GM12872 (cell line): ENCODE results near the gene ZNF280B.

Experiments
- TF ChIP-seq, protein P1 (sequence below): IDR thresholded peaks from 3 replicates; pipeline ENCODE4 v1.5.1; 2011; ENCODE audit warnings: low read depth, mild to moderate bottlenecking, low read length, moderate library complexity; ENCODE audit not compliant: insufficient read depth

Gene ZNF280B

DNA sequence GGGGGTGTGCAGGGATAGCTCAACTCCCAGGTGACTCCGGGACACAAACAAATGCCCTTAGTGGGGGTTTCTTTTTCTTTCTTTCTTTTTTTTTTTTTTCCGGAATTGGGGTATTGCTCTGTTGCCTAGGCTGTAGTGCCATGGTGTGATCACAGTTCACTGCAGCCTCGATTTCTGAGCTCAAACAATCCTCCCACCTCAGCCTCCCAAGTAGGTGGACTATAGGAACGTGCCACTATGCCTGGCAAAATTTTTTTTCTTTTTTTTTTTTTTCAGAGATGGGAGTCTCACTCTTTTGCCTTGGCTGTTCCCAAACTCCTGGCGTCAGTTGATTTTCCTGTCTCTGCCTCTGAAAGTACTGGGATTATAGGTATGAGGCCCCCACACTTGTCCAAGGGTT is 25.3 kb upstream of the ZNF280B start:
- TF ChIP-seq, protein P1, sequence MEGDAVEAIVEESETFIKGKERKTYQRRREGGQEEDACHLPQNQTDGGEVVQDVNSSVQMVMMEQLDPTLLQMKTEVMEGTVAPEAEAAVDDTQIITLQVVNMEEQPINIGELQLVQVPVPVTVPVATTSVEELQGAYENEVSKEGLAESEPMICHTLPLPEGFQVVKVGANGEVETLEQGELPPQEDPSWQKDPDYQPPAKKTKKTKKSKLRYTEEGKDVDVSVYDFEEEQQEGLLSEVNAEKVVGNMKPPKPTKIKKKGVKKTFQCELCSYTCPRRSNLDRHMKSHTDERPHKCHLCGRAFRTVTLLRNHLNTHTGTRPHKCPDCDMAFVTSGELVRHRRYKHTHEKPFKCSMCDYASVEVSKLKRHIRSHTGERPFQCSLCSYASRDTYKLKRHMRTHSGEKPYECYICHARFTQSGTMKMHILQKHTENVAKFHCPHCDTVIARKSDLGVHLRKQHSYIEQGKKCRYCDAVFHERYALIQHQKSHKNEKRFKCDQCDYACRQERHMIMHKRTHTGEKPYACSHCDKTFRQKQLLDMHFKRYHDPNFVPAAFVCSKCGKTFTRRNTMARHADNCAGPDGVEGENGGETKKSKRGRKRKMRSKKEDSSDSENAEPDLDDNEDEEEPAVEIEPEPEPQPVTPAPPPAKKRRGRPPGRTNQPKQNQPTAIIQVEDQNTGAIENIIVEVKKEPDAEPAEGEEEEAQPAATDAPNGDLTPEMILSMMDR: no peak

DNA sequence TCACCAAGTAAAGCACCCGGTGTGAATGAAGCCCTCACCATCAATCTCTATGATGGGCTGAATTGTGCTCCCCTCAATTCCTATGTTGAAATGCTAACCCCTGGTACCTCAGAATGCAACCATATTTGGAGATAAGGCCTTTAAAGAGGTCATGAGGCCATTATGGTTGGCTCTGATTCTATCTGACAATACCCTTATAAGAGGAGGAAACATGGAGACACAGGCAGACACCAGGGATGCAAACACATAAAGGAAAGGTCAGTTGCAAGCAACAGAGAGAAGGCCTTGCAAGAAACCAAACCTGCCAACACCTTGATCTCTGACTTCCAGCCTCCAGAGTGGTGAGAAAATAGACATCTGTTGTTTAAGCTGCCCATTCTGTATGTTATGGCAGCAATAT is 24.9 kb upstream of the ZNF280B start:
- TF ChIP-seq, protein P1: no peak

DNA sequence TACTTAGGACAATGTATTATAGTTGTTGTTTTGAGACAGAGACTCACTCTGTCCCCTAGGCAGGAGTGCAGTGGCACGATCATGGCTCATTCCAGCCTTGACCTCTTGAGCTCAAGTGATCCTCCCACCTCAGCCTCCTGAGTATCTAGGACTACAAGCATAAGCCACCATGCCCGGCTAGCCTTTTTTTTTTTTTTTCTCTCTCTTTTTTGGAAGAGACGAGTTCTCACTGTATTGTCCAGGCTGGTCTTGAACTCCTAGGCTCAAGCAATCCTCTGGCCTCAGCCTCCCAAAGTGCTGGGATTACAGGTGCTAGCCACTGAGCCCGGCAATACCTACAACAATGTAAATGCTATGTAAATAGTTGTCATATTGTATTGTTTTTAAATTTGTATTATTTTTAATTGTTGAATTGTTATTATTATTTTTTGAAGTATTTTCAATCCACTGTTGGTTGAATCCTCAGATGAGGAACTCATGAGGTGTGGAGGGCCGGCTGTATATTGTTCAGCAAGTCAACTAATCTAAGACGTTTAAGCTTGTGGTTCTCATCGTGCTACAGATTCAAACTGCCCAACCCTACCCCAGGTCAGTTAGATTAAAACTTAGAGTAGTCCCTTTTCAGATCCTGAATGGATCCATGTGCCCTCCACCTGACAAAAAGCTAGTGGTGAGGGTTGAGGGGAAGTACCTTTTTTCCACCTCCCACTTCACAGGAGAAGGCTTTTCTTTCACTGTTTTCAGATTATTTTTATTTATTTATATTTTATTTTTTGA is 23.4 kb upstream of the ZNF280B start:
- TF ChIP-seq, protein P1: no peak

DNA sequence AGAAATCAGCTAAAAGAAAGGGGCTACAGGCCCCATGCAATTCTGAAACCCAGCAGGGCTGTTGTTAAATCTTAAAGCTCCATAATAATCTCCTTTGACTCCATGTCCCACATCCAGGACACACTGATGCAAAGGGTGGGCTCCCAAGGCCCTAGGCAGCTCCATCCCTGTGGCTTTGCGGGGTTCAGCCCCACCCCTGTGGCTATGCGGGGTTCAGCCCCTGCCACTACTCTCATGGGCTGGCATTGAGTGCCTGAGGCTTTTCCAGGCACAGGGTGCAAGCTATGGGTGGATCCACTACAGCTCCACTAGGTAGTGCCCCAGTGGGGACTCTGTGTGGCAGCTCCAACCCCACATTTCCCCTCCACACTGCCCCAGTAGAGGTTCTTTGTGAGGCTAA is 20.2 kb upstream of the ZNF280B start:
- TF ChIP-seq, protein P1: no peak

DNA sequence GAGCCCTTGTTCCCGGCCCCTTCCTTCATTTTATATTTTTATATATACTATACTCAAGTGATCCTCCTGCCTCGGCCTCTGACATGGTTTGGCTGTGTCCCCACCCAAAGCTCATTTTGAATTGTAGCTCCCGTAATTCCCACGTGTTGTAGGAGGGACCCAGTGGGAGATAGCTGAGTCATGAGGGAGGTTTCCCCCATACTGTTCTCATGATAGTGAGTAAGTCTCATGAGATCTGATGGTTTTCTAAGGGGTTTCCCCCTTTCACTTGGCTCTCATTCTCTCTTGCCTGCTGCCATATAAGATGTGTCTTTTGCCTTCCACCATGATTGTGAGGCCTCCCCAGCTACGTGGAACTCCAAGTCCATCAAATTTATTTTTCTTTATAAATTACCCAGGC is 18.8 kb upstream of the ZNF280B start:
- TF ChIP-seq, protein P1: no peak

DNA sequence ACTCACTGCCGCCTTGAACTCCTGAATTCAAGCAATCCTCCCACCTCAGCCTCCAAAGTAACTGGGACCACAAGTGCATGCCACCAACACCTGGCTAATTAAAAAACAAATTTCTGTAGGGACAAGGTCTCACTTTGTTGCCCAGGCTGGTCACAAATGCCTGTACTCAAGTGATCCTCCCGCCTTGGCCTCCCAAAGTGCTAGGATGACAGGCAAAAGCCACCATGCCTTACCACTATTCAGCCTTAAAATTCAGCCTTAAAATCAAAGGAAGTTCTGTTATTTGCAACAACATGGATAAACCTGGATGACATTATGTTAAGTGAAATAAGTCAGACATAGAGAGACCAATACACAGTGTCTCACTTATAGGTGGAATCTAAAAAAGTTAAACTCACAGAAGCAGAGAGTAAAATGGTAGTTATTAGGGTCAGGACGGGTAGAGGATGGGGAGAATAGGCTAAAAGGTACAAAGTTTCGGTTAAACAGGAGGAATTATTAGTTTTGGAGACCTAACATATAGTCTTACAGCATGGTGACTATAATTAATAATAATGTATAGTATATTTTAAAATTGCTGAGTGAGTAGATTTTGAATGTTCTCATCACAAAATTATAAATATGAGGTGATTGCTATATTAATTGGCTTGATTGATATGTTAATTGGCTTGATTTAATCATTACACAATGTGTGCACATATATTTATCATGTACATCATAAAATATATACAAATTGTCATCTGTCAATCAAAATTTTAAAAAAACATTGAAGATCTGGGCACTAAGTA is 17.8 kb upstream of the ZNF280B start:
- TF ChIP-seq, protein P1: no peak

DNA sequence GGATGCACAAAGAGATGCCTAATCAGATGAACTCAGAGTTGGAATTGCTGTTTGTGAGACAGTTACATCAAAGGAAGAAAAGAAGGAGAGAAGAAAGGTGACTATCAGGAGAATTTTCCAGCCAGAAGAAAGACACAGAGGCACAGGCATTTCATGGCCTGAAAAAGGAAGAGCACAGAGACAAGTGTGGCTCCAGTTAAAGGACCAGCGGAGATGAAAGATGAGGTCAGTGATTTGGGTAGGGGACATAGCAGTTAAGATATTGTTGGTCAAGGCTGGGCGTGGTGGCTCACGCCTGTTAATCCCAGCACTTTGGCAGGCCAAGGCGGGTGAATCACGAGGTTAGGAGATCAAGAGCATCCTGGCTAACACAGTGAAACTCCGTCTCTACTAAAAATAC is 15.0 kb upstream of the ZNF280B start:
- TF ChIP-seq, protein P1: no peak
